Subcutaneous adipose tissue (tissue), 4 donors: ENCODE measurements around the gene BTF3. TPM values are rescaled to one million over a fixed set of nuclear protein-coding genes. Genes with fewer than 3 reads are reported as not detected.

ENCODE experiments used
- total RNA-seq, 4 donors: library from RNA; depleted of rRNA; stranded (reverse); fragments of >200 nt; gene quantifications; one replicate each; pipeline ENCODE4 v1.1.0, GENCODE V29; 2016
- TF ChIP-seq, protein P1 (sequence below): fragments of 450-650 bp; IDR thresholded peaks from one replicate; pipeline ENCODE4 v1.5.1; 2016; ENCODE audit warnings: low read depth, mild to moderate bottlenecking, control low read depth, antibody characterized with exemption, moderate library complexity

The BTF3 gene
- total RNA-seq, 4 donors from 2014 or later: 429 to 545 (median 461) TPM

- TF ChIP-seq, protein P1, sequence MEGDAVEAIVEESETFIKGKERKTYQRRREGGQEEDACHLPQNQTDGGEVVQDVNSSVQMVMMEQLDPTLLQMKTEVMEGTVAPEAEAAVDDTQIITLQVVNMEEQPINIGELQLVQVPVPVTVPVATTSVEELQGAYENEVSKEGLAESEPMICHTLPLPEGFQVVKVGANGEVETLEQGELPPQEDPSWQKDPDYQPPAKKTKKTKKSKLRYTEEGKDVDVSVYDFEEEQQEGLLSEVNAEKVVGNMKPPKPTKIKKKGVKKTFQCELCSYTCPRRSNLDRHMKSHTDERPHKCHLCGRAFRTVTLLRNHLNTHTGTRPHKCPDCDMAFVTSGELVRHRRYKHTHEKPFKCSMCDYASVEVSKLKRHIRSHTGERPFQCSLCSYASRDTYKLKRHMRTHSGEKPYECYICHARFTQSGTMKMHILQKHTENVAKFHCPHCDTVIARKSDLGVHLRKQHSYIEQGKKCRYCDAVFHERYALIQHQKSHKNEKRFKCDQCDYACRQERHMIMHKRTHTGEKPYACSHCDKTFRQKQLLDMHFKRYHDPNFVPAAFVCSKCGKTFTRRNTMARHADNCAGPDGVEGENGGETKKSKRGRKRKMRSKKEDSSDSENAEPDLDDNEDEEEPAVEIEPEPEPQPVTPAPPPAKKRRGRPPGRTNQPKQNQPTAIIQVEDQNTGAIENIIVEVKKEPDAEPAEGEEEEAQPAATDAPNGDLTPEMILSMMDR: no peak
These were observed 9.4 kb upstream of the BTF3 start for GRCh38 chr5:73488806-73489205.

DNA sequence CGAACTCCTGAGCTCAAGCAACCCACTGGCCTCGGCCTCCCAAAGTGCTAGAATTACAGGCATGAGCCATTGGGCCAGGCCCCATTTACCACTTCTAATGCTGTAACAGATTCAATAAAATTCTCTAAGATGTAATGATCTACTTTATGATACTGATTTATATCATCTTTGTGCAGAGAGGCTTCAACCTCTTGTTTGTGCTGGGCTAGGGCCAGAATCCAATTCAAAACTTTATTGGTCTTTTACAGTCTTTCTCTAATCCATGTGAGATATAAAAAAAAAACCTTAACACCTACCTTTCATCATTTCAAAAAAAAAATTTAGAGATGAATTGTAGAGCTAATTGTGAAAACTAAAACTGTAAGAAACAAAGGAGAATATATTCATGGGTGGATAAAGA lies 8.2 kb upstream of the BTF3 start:
- TF ChIP-seq, protein P1: no peak

DNA sequence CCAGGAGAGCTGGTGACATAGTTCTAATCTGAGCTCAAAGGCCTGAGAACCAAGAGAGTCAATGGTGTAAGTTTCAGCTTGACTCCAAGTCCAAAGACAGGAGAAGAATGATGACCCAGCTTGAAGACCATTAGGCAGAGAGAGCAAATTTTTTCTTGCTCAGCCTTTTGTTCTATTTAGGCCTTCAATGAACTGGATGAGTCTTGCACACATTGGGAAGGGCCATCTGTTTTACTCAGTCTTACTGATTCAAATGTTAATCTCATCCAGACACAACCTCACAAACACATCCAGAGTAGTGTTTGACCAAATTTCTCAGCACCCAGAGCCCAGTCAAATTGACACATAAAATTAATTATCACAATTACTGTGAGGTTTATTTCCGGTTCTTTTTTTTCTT lies 7.1 kb upstream of the BTF3 start:
- TF ChIP-seq, protein P1: no peak

DNA sequence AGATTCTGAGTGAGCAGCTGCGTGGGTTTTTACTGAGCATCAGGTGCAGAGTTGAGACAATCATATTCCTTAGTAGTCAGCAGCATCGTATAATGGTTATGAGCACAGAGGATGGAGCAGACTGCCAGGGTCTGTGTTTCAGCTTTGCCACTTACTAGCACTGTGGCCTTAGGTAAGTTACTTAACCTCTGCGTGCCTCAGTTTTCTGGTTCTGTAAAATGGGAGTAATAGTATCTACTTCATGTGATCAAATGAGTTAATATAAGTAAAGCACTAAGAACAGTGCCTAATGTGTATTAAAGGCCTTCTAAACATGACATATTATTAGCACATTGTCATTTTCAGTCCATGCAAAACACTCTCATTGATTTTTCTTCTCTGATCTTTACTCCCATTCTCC lies 4.8 kb upstream of the BTF3 start:
- TF ChIP-seq, protein P1: no peak

GRCh38 chr5:73494721-73495120 lies 3.5 kb upstream of the BTF3 start:
- TF ChIP-seq, protein P1: no peak

GRCh38 chr5:73495772-73496335 lies 2.4 kb upstream of the BTF3 start:
- TF ChIP-seq, protein P1: no peak

DNA sequence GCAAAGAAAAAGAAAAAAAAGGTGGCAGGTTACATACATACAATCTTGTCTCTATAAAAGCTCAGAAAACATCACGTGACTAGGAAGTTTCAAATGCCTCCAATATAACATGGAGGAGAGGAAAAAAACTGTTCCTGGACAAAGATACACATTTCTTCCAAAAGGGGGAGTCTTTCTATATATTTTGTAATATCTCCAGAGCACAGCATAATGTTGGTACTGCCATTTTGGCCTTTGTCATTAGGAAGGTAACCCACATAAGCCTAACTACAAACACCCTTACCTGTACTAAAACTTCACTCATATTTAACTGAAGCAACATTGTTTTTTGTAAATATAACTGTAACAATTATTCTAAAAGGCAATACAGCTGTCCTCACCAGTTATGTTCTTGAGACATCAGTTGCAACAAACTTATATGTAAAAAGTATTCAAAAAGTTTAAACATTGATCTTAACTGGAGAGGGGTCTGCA lies 1.2 kb upstream of the BTF3 start:
- TF ChIP-seq, protein P1: no peak
